A673 (cell line): ENCODE data around the gene GRIK4.

ENCODE experiments used
- CTCF ChIP-seq: fragments of 300-800, 200-600 bp; sonication (generic); conservative IDR thresholded peaks from 2 replicates; pipeline ENCODE4 v1.5.1; 2017; ENCODE audit warnings: low read depth, mild to moderate bottlenecking, antibody characterized with exemption, low read length, moderate library complexity, mixed read lengths
- EZH2 ChIP-seq: fragments of 200-600 bp; sonication (generic); IDR thresholded peaks from 2 replicates; pipeline ENCODE4 v1.6.1; 2017; ENCODE audit warnings: borderline replicate concordance, low read depth, mild to moderate bottlenecking, mixed read lengths, antibody characterized with exemption, low read length; ENCODE audit not compliant: poor library complexity, severe bottlenecking

GRCh38 chr11:120894202-120894985, 382.8 kb downstream of the GRIK4 start:
- TF ChIP-seq CTCF (no peak), EZH2 (no peak)
